ENCODE results near the gene AGRN. TPM values are rescaled to one million over a fixed set of nuclear protein-coding genes. Genes with fewer than 3 reads are reported as not detected.

The AGRN gene
- total RNA-seq, 1 experiment from 2014 or later, result 175 TPM

DNA sequence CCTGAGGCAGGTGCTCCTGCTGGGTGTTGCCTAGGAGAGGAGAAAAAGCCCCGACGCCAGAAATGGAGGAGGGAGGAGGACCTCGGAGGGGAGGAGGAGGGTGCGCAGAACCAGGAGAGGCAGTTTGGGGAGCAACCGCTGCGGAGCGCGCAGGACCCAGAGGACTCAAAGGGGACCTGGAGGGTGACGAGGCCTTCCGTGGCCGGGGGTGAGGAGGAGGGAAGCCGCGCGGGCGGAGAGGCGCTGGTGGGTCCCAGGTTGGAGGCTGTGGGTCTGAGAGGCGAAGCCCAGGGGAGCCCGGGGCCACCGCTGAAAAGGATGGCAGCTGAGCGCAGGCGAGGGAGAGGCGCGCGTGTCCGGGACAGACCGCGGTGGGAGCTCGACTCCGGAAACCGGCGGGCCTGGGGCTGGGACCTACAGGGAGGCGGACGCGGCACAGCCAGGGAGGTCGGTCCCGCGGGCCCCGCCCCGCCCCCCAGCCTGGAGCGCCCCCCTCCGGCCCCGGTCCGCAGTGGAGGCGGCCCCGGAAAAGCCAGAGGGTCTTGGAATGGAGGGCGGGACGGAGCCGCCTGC, 39.1 kb downstream of the AGRN start:
- Histone ChIP-seq H3K9ac (ENCODE audit: extremely low read depth, insufficient read length, low read length) (no peak overlapping the region), H3K4ac (ENCODE audit: low read depth, low read length) (no peak overlapping the region), H3K4me2 (ENCODE audit: insufficient read depth, insufficient read length, low read length) (peak overlapping the region; percentile 53), H3K79me2 (ENCODE audit: insufficient read depth, low read length) (no peaks in the 10 kb centered on the region), H3K27ac (ENCODE audit: insufficient read length, low read depth, low read length) (no peak overlapping the region), H4K20me1 (ENCODE audit: control insufficient read depth, insufficient read depth, insufficient read length) (no peaks in the 10 kb centered on the region), H3T11ph (ENCODE audit: low read length) (no peak overlapping the region), H4K8ac (replicated peaks; ENCODE audit: insufficient read length, low read depth, low read length) (no peak overlapping the region), H3K56ac (ENCODE audit: insufficient read length, low read depth, low read length) (no peak overlapping the region), H2AFZ (ENCODE audit: low read length) (no peak overlapping the region), H3K23ac (ENCODE audit: insufficient read length, low read depth, low read length) (no peak overlapping the region), H3K9me3 (ENCODE audit: control insufficient read depth, low read depth, low read length) (no peaks in the 10 kb centered on the region), H2BK15ac (ENCODE audit: low read depth, low read length) (no peak overlapping the region), H4K5ac (ENCODE audit: insufficient read length, low read depth, low read length) (no peak overlapping the region), H3K23me2 (ENCODE audit: insufficient read length, low read depth, low read length, poor library complexity, severe bottlenecking) (peaks cover 8% of the 10 kb centered on the region), H2BK20ac (ENCODE audit: low read depth, low read length, poor library complexity, severe bottlenecking) (no peak overlapping the region), H2BK12ac (ENCODE audit: insufficient read length, low read depth, low read length) (no peak overlapping the region), H2BK5ac (ENCODE audit: insufficient read length, low read length) (no peak overlapping the region), H4K91ac (ENCODE audit: insufficient read length, low read depth, low read length) (no peak overlapping the region), H3K4me1 (ENCODE audit: insufficient read depth, low read length) (no peaks in the 10 kb centered on the region), H3K27me3 (ENCODE audit: insufficient read depth, low read length) (peaks cover 6% of the 10 kb centered on the region; the same call in 1 of the 2 replicates), H2BK120ac (ENCODE audit: low read depth, low read length, poor library complexity, severe bottlenecking) (no peak overlapping the region), H2AK5ac (ENCODE audit: insufficient read length, low read length) (no peak overlapping the region), H3K18ac (ENCODE audit: insufficient read length, low read depth, low read length) (no peak overlapping the region), H3K79me1 (ENCODE audit: insufficient read depth, low read depth, low read length, poor library complexity, severe bottlenecking) (no peaks in the 10 kb centered on the region), H3K14ac (ENCODE audit: insufficient read depth, low read length) (no peak overlapping the region)
- DNase-seq, result no peak
- Mint-ChIP-seq H3K4me1 (peaks cover 12 to 17% of the 10 kb centered on the region in 2 experiments), H3K9me3 (no peaks in the 10 kb centered on the region), H3K36me3 (ENCODE audit: insufficient read depth in 1 of 3, low read depth in 3 of 3) (peaks cover 0 to 11% (median 8%) of the 10 kb centered on the region in 3 experiments; a peak in 5 of 7 replicates), H3K27me3 (ENCODE audit: low read depth) (peaks cover 69% of the 10 kb centered on the region), H3K27ac (no peak overlapping the region), H3K4me3 (peak overlapping the region; percentile 71 to 86)
- no CpG with 5 or more reads among the region's 48 CpGs for WGBS (ENCODE audit: extremely low coverage, insufficient read length, low lambda C conversion rate)
- TF ChIP-seq, protein P1, sequence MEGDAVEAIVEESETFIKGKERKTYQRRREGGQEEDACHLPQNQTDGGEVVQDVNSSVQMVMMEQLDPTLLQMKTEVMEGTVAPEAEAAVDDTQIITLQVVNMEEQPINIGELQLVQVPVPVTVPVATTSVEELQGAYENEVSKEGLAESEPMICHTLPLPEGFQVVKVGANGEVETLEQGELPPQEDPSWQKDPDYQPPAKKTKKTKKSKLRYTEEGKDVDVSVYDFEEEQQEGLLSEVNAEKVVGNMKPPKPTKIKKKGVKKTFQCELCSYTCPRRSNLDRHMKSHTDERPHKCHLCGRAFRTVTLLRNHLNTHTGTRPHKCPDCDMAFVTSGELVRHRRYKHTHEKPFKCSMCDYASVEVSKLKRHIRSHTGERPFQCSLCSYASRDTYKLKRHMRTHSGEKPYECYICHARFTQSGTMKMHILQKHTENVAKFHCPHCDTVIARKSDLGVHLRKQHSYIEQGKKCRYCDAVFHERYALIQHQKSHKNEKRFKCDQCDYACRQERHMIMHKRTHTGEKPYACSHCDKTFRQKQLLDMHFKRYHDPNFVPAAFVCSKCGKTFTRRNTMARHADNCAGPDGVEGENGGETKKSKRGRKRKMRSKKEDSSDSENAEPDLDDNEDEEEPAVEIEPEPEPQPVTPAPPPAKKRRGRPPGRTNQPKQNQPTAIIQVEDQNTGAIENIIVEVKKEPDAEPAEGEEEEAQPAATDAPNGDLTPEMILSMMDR (conservative IDR thresholded peaks at IDR 0.05), result peak; percentile 76

Measured in H9 (cell line).